Ovary (tissue), 3 donors: ENCODE measurements around the gene PDLIM7.

Experiments
- CTCF ChIP-seq, 3 donors: fragments of 450-650 bp in 2 of 3; fragments of 200-600 bp in 1 of 3; IDR thresholded peaks; one replicate each; pipeline versions ENCODE4 v1.5.1 to v1.8.0; 2016 to 2022; ENCODE audit warnings: antibody characterized with exemption in 3 of 3, mild to moderate bottlenecking in 1 of 3
- POLR2A ChIP-seq: fragments of 450-650 bp; IDR thresholded peaks from one replicate; pipeline ENCODE4 v1.6.1; 2017; ENCODE audit warnings: antibody characterized with exemption, mild to moderate bottlenecking, moderate library complexity
- donor health status: DM: no; HTN: no; CAD: no.

- no peak for TF ChIP-seq CTCF (IDR thresholded peaks at IDR 0.05)
- no peak for TF ChIP-seq POLR2A
Measured at GRCh38 chr5:177529247-177530203, 32.1 kb upstream of the PDLIM7 start.
